LNCaP clone FGC (cell line): ENCODE data around the gene STAB2.

Experiments
- DNase-seq: peaks from one replicate; pipeline ENCODE4 v3.0.0-alpha.2; 2011; ENCODE audit warnings: low read depth
- H3K4me3 ChIP-seq: 2 replicates; pipeline ENCODE4 v1.5.1; 2011; ENCODE audit warnings: mild to moderate bottlenecking, low read depth, low read length, control low read depth
- CTCF ChIP-seq: IDR thresholded peaks from 2 replicates; pipeline ENCODE4 v1.5.1; 2012; ENCODE audit warnings: mild to moderate bottlenecking; ENCODE audit not compliant: control insufficient read depth, insufficient read depth; ENCODE audit errors: extremely low read depth

The STAB2 gene, protein sequence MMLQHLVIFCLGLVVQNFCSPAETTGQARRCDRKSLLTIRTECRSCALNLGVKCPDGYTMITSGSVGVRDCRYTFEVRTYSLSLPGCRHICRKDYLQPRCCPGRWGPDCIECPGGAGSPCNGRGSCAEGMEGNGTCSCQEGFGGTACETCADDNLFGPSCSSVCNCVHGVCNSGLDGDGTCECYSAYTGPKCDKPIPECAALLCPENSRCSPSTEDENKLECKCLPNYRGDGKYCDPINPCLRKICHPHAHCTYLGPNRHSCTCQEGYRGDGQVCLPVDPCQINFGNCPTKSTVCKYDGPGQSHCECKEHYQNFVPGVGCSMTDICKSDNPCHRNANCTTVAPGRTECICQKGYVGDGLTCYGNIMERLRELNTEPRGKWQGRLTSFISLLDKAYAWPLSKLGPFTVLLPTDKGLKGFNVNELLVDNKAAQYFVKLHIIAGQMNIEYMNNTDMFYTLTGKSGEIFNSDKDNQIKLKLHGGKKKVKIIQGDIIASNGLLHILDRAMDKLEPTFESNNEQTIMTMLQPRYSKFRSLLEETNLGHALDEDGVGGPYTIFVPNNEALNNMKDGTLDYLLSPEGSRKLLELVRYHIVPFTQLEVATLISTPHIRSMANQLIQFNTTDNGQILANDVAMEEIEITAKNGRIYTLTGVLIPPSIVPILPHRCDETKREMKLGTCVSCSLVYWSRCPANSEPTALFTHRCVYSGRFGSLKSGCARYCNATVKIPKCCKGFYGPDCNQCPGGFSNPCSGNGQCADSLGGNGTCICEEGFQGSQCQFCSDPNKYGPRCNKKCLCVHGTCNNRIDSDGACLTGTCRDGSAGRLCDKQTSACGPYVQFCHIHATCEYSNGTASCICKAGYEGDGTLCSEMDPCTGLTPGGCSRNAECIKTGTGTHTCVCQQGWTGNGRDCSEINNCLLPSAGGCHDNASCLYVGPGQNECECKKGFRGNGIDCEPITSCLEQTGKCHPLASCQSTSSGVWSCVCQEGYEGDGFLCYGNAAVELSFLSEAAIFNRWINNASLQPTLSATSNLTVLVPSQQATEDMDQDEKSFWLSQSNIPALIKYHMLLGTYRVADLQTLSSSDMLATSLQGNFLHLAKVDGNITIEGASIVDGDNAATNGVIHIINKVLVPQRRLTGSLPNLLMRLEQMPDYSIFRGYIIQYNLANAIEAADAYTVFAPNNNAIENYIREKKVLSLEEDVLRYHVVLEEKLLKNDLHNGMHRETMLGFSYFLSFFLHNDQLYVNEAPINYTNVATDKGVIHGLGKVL (N-terminal part only)

GRCh38 chr12:103586791-103587370 lies at the start of gene STAB2:
TSS of gene STAB2 (plus strand) at chr12:103587273. CDS start at chr12:103587477, 204 bp downstream.
- DNase-seq = no peak
- H3K4me3 ChIP-seq = no peak within 1 kb of the TSS
- no peak for TF ChIP-seq CTCF

- no peak overlapping the region for H3K4me3 ChIP-seq
- DNase-seq = no peak
- no peak for TF ChIP-seq CTCF
Measured at GRCh38 chr12:103538397-103538796, 48.7 kb upstream of the STAB2 start.

GRCh38 chr12:103540319-103540718 lies 46.8 kb upstream of the STAB2 start:
- H3K4me3 ChIP-seq = no peak overlapping the region
- no peak for DNase-seq
- TF ChIP-seq CTCF = no peak

DNA sequence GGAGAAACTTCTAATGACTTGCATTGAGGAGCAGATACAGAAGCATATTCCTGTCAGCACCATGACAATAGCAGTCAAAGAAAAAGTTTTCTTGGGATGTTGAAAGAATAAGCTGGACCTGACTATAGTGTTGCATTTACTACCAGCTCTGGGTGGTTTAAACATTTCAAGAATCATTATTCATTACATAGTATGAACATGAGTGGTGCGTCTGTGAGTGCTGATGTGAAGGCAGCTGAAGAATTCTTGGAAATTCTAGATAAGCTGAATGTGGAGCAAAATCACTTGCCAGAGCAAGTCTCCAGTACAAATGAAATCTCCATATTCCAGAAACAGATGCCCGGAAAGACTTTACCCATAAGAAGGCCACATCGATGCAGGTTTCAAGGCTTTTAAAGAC lies 45.0 kb upstream of the STAB2 start:
- DNase-seq = no peak
- TF ChIP-seq CTCF = no peak

DNA sequence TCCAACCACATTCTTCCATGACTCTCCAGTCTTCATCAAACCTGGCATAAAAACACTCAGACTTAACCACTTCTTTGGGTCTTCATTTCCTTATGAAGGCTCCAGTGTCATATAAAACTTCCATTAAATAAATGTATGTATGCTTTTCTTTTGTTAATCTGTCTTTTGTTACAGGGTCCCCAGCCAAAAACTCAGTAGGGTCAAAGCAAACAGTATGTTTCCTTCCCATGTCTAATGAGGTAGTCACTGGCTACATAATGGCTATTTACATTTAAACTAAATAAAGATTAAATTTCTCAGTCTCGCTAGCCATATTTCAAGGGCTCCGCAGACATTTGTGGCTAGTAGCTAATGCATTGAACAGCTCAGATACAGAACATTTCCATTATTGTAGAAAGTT lies 40.1 kb upstream of the STAB2 start:
- no peak for TF ChIP-seq CTCF
- H3K4me3 ChIP-seq = no peak overlapping the region
- no peak for DNase-seq

More for the DNA sequence above, 45.0 kb upstream of the STAB2 start:
- H3K4me3 ChIP-seq = no peak overlapping the region

DNA sequence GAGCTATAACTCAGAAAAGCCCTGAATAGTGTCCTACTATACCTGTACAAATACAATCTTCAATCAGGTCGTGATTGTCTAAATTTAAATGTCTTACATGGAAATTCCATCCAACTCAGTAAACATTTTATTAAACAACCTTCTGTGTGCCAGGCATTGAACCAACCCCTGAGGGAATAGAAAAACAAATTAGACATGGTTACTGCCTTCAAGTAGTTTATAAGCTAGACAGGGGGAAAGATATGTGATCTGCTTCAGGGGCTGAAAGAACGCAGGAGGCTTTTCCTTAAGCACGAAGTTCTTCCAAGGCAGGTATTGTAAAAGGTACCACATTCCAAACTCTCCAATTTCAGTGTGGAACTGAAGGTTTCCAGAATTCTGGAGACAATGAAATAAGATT lies 39.7 kb upstream of the STAB2 start:
- TF ChIP-seq CTCF = no peak
- no peak overlapping the region for H3K4me3 ChIP-seq
- DNase-seq = no peak
